Skin epidermis (tissue), 12 donors: ENCODE data around the gene AUNIP.

Experiments
- H3K27ac ChIP-seq, 21 experiments: fragments of 200-600 bp; sonication (generic) in 11 of 21; one replicate each; pipeline ENCODE4 v1.5.0; 2020; ENCODE audit warnings: mild to moderate bottlenecking in 3 of 21, inconsistent platforms in 2 of 21, moderate library complexity in 2 of 21
- H3K4me3 ChIP-seq, 7 experiments: fragments of 200-600 bp; sonication (generic) in 2 of 7; one replicate each; pipeline ENCODE4 v1.5.0; 2020; ENCODE audit warnings: inconsistent platforms in 2 of 7, mild to moderate bottlenecking in 2 of 7, moderate library complexity in 1 of 7

Gene AUNIP

GRCh38 chr1:25890239-25891034 is 31.2 kb upstream of the AUNIP start:
- H3K27ac ChIP-seq = peak overlapping the region in 16 of 21 experiments; percentile 9 to 81 (median 50)
- H3K4me3 ChIP-seq = no peak overlapping the region

- peak overlapping the region in 8 of 21 experiments; percentile 19 to 73 (median 53) for H3K27ac ChIP-seq
- no peak overlapping the region for H3K4me3 ChIP-seq
Measured at GRCh38 chr1:25889470-25889869, 30.2 kb upstream of the AUNIP start.

GRCh38 chr1:25888426-25888987 is 29.2 kb upstream of the AUNIP start:
- Histone ChIP-seq H3K27ac (peak overlapping the region in 1 of 21 experiments; percentile 73), H3K4me3 (no peak overlapping the region)

GRCh38 chr1:25885602-25886001 is 26.3 kb upstream of the AUNIP start:
- no peak overlapping the region for H3K27ac ChIP-seq

GRCh38 chr1:25881266-25881665 is 22.0 kb upstream of the AUNIP start:
- Histone ChIP-seq H3K4me3 (no peak overlapping the region), H3K27ac (no peak overlapping the region)

More at GRCh38 chr1:25885602-25886001, 26.3 kb upstream of the AUNIP start:
- H3K4me3 ChIP-seq = no peak overlapping the region

- no peak overlapping the region for H3K27ac ChIP-seq
- H3K4me3 ChIP-seq = no peak overlapping the region
Measured at GRCh38 chr1:25880518-25880917, 21.3 kb upstream of the AUNIP start.

- H3K4me3 ChIP-seq = no peak overlapping the region
- H3K27ac ChIP-seq = peak overlapping the region in 1 of 21 experiments; percentile 41
Measured at GRCh38 chr1:25879675-25880074, 20.4 kb upstream of the AUNIP start.

- H3K27ac ChIP-seq = peak overlapping the region in 2 of 21 experiments; percentile 18 to 35
- no peak overlapping the region for H3K4me3 ChIP-seq
Measured at GRCh38 chr1:25878690-25879089, 19.4 kb upstream of the AUNIP start.

GRCh38 chr1:25877155-25877554 is 17.9 kb upstream of the AUNIP start:
- peak overlapping the region in 5 of 21 experiments; percentile 14 to 95 (median 91) for H3K27ac ChIP-seq
- no peak overlapping the region for H3K4me3 ChIP-seq

GRCh38 chr1:25876693-25877077 is 17.4 kb upstream of the AUNIP start:
- Histone ChIP-seq H3K27ac (peak overlapping the region in 18 of 21 experiments; percentile 82 to 95 (median 89)), H3K4me3 (peak overlapping the region in 1 of 7 experiments; percentile 69)

- peak overlapping the region; percentile 47 to 69 (median 64) for H3K4me3 ChIP-seq
- peak overlapping the region; percentile 42 to 95 (median 89) for H3K27ac ChIP-seq
Measured at GRCh38 chr1:25875856-25876692, 16.8 kb upstream of the AUNIP start.

GRCh38 chr1:25875154-25875855 is 16.0 kb upstream of the AUNIP start, which contains the start of gene PAQR7:
PAQR7 (minus strand) TSS chr1:25875708; CDS start chr1:25863839, 11,869 bp downstream.
- peak within 1 kb of the TSS; percentile 42 to 95 (median 89) for H3K27ac ChIP-seq
- peak within 1 kb of the TSS; percentile 47 to 69 (median 64) for H3K4me3 ChIP-seq

- Histone ChIP-seq H3K27ac (peak overlapping the region in 20 of 21 experiments; percentile 77 to 95 (median 89)), H3K4me3 (peak overlapping the region; percentile 47 to 69 (median 64))
Measured at GRCh38 chr1:25874635-25875153, 15.4 kb upstream of the AUNIP start.

GRCh38 chr1:25874209-25874608 is 15.0 kb upstream of the AUNIP start:
- Histone ChIP-seq H3K27ac (peak overlapping the region in 18 of 21 experiments; percentile 82 to 95 (median 90)), H3K4me3 (peak overlapping the region in 6 of 7 experiments; percentile 47 to 69 (median 66))

- H3K27ac ChIP-seq = peak overlapping the region in 2 of 21 experiments; percentile 42 to 69
Measured at GRCh38 chr1:25873120-25873519, 13.9 kb upstream of the AUNIP start.

GRCh38 chr1:25872713-25873112 is 13.5 kb upstream of the AUNIP start:
- Histone ChIP-seq H3K27ac (peak overlapping the region in 3 of 21 experiments; percentile 23 to 69 (median 27)), H3K4me3 (no peak overlapping the region)

More at GRCh38 chr1:25873120-25873519, 13.9 kb upstream of the AUNIP start:
- no peak overlapping the region for H3K4me3 ChIP-seq

- no peak overlapping the region for H3K4me3 ChIP-seq
- peak overlapping the region in 14 of 21 experiments; percentile 18 to 69 (median 46) for H3K27ac ChIP-seq
Measured at GRCh38 chr1:25871704-25872494, 12.6 kb upstream of the AUNIP start.

- no peak overlapping the region for H3K4me3 ChIP-seq
Measured at GRCh38 chr1:25871086-25871703, 11.9 kb upstream of the AUNIP start.

More at GRCh38 chr1:25871086-25871703, 11.9 kb upstream of the AUNIP start:
- peak overlapping the region in 10 of 21 experiments; percentile 18 to 69 (median 46) for H3K27ac ChIP-seq
